ENCODE data around the gene CRYBG2. TPM values are rescaled to one million over a fixed set of nuclear protein-coding genes. Genes with fewer than 3 reads are reported as not detected.

The CRYBG2 gene
- total RNA-seq, 1 donor from 2014 or later = 2.1 TPM

DNA sequence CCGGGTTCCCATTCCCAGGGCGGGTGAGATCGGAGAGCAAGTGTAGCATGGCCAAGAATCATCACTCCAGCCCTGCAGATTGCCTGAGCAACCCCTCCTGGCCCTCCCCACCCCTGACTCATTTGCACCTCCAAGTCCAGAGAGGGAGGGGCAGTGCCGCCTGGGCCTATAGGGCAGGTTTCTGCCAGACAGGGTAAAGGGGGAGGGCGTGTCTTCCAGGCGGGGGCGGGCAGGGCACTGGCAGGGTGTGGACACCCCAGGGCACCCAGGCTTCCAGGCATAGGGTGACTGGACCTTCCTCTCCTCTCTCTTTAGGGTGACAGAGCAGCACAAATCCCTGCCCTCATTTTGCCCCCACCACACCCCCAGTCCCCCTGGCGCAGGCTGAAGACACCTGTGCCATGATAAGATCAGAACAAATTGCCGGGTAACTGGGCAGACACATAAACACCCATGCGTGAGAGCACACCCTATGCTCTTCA lies 3.2 kb upstream of the CRYBG2 start:
- no peak for DNase-seq
- ATAC-seq = no peak

DNA sequence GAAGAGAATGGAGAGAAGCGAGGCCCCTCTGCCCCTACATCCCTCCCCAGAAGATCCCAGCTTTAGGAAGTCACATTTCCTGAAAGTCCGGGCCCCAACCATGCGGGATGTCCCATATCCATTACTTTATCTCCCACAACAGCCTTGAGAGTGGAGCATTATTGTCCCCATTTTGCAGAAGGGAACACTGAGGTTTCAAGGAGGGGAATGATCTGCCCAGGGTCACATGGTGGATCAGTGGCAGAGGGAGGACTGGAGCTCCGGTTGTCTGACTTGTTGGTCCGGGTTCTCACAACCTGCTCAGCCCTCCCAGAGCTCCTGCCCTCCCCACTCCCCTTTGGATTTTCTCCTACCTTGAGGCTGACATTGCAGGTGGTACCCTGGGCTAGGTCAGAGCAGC lies 2.2 kb upstream of the CRYBG2 start:
- intact Hi-C loops (cut with DNase I) = no loop called here
- TF ChIP-seq, protein P1, sequence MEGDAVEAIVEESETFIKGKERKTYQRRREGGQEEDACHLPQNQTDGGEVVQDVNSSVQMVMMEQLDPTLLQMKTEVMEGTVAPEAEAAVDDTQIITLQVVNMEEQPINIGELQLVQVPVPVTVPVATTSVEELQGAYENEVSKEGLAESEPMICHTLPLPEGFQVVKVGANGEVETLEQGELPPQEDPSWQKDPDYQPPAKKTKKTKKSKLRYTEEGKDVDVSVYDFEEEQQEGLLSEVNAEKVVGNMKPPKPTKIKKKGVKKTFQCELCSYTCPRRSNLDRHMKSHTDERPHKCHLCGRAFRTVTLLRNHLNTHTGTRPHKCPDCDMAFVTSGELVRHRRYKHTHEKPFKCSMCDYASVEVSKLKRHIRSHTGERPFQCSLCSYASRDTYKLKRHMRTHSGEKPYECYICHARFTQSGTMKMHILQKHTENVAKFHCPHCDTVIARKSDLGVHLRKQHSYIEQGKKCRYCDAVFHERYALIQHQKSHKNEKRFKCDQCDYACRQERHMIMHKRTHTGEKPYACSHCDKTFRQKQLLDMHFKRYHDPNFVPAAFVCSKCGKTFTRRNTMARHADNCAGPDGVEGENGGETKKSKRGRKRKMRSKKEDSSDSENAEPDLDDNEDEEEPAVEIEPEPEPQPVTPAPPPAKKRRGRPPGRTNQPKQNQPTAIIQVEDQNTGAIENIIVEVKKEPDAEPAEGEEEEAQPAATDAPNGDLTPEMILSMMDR (IDR thresholded peaks at IDR 0.05) = no peak
- Histone ChIP-seq H3K27me3 (ENCODE audit: low read depth) (peaks cover 35% of the 10 kb centered on the region), H3K9me3 (no peaks in the 10 kb centered on the region), H3K4me1 (peaks cover 12% of the 10 kb centered on the region), H3K4me3 (no peak overlapping the region), H3K27ac (no peak overlapping the region), H3K36me3 (no peaks in the 10 kb centered on the region)
- ATAC-seq (no peak), DNase-seq (no peak)

More for the DNA sequence above, 3.2 kb upstream of the CRYBG2 start:
- no peak overlapping the region for H3K27ac ChIP-seq
- H3K36me3 ChIP-seq = no peaks in the 10 kb centered on the region
- TF ChIP-seq, protein P1 (IDR thresholded peaks at IDR 0.05) = no peak
- intact Hi-C loops (cut with DNase I) = no loop called here
- peaks cover 46% of the 10 kb centered on the region for H3K27me3 ChIP-seq (ENCODE audit: low read depth)
- no peaks in the 10 kb centered on the region for H3K9me3 ChIP-seq
- H3K4me1 ChIP-seq = peaks cover 12% of the 10 kb centered on the region
- H3K4me3 ChIP-seq = no peak overlapping the region

DNA sequence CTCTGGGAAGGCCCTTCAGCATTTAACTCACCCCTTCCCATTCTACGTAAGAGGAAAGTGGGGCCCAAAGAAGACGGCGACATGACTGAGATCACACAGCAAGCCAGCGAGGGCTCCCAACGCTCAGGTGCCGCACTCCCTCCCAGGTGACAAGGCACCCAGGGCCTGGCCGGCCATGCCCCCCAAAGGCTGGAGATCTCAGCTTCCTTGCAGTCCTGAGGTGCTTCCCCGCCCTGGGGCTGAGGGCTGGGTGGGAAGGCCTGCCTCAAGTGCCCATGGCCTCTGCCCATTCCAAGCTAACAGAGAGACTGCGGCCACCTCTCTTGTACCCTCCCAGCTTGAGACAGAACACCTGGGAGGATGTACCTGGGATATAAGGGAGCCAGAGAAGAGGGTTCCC lies 1.0 kb upstream of the CRYBG2 start:
- Histone ChIP-seq H3K4me1 (peaks cover 2% of the 10 kb centered on the region), H3K27ac (no peak overlapping the region), H3K9me3 (no peaks in the 10 kb centered on the region), H3K27me3 (ENCODE audit: low read depth) (peaks cover 24% of the 10 kb centered on the region), H3K4me3 (no peak overlapping the region), H3K36me3 (no peaks in the 10 kb centered on the region)
- DNase-seq = no peak
- TF ChIP-seq, protein P1 (IDR thresholded peaks at IDR 0.05) = no peak
- ATAC-seq = no peak
- intact Hi-C loops (cut with DNase I) = no loop called here

DNA sequence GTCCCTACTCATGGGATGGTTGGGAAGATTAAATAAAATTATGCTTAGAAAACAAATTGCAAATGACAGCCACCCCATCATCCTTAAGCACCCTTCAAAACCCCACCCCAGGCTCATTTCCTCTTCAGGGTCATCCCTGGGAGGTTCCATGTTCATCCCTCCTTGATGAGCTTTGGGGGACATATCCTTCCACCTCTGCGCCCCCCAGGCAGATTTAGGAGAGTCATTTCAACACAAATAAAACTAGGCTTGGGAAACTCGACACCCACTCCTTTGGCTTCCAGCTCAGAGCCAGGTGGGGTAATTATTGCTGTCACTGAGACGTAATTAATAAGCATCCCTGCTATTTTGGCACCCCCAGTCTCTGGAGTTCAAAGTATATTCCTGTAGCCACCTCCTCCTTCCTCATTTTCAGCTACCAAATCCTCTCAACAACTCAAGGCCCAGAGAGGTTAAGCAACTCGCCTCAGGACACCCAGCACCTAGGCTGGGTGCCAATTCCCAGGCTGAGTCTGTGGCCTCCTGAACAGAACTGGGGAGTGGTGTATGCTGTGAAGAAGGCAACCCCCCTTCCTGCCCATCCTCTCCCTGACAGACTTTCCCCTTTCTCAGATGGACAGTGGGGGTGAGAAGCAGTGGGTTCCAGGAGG lies 595 bp downstream of the CRYBG2 start:
- H3K27ac ChIP-seq = no peak overlapping the region
- H3K9me3 ChIP-seq = no peaks in the 10 kb centered on the region
- no peaks in the 10 kb centered on the region for H3K36me3 ChIP-seq
- ATAC-seq (no peak), DNase-seq (no peak)
- TF ChIP-seq, protein P1 (IDR thresholded peaks at IDR 0.05) = no peak
- H3K4me1 ChIP-seq = no peaks in the 10 kb centered on the region
- H3K4me3 ChIP-seq = no peak overlapping the region
- peaks cover 11% of the 10 kb centered on the region for H3K27me3 ChIP-seq (ENCODE audit: low read depth)
- intact Hi-C loops (cut with DNase I) = no loop called here

DNA sequence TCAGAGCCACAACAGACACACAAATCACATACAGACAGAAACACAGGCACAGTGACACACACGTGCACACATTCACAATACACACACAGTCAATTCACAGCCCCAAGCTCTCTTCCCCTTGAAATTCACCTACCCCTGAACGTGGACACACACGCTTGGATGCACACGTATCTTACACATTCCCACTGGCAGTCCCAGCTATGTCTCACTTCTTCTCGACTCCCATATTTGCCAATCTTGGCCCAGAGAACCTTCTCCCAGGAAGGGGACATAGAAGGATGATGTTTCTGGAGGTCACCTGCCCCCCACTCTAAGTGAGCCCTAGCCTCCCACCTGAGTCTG lies 1.6 kb downstream of the CRYBG2 start:
- no peak for ATAC-seq
- intact Hi-C loops (cut with DNase I) = no loop called here

More for the DNA sequence above, 1.6 kb downstream of the CRYBG2 start:
- Histone ChIP-seq H3K27ac (no peak overlapping the region), H3K9me3 (no peaks in the 10 kb centered on the region), H3K4me3 (no peak overlapping the region), H3K36me3 (no peaks in the 10 kb centered on the region), H3K27me3 (ENCODE audit: low read depth) (peaks cover 3% of the 10 kb centered on the region), H3K4me1 (no peaks in the 10 kb centered on the region)
- no peak for DNase-seq
- TF ChIP-seq, protein P1 (IDR thresholded peaks at IDR 0.05) = no peak
